SU-DHL-6 (cell line): Measurements from ENCODE around the gene RAPGEFL1.
"Not testable (repeated sequence)": the region's sequence is repeated elsewhere in the genome, so short reads cannot be mapped to it uniquely, and the experiment has no call there.

Experiments used
- H2AFZ ChIP-seq: fragments of 200-600 bp; sonication (generic); 2 replicates; pipeline ENCODE4 v1.6.1; 2014; ENCODE audit warnings: low read depth, mild to moderate bottlenecking, moderate library complexity, mixed read lengths, antibody characterized with exemption, low read length; ENCODE audit not compliant: severe bottlenecking
- H3F3A ChIP-seq: fragments of 200-600 bp; shearing (Covaris generic); 2 replicates; pipeline ENCODE4 v1.6.0; 2016; ENCODE audit warnings: antibody characterized with exemption, mild to moderate bottlenecking; ENCODE audit not compliant: insufficient read depth
- H3K27ac ChIP-seq: fragments of 200-600 bp; sonication (generic); 2 replicates; pipeline ENCODE4 v1.5.1; 2016; ENCODE audit warnings: low read depth, mild to moderate bottlenecking, low read length, moderate library complexity, mixed read lengths
- H3K27me3 ChIP-seq: fragments of 200-600 bp; sonication (generic), shearing (Covaris generic); 2 replicates; pipeline ENCODE4 v1.6.0; 2014; ENCODE audit warnings: mild to moderate bottlenecking, low read length
- H3K36me3 ChIP-seq: fragments of 200-600 bp; sonication (generic); 2 replicates; pipeline ENCODE4 v1.6.1; 2014; ENCODE audit warnings: mild to moderate bottlenecking, low read length, mixed read lengths
- H3K4me2 ChIP-seq: fragments of 300-600, 200-600 bp; shearing (Covaris generic), sonication (generic); 2 replicates; pipeline ENCODE4 v1.6.0; 2014; ENCODE audit warnings: low read length, low read depth, mild to moderate bottlenecking; ENCODE audit not compliant: poor library complexity, severe bottlenecking
- H3K4me3 ChIP-seq: fragments of 200-600 bp; sonication (generic); 2 replicates; pipeline ENCODE4 v1.5.1; 2014; ENCODE audit warnings: antibody characterized with exemption, low read length, mild to moderate bottlenecking, mixed read lengths; ENCODE audit not compliant: insufficient read depth, poor library complexity, severe bottlenecking
- H3K79me2 ChIP-seq: fragments of 200-600 bp; sonication (generic); 2 replicates; pipeline ENCODE4 v1.6.1; 2014; ENCODE audit warnings: mild to moderate bottlenecking, low read length, moderate library complexity; ENCODE audit not compliant: insufficient read depth
- H3K9ac ChIP-seq: fragments of 200-600 bp; sonication (generic); 2 replicates; pipeline ENCODE4 v1.7.0; 2014; ENCODE audit warnings: mild to moderate bottlenecking, low read length
- H3K9me2 ChIP-seq: fragments of 200-600 bp; sonication (generic); replicated peaks from 2 replicates; pipeline ENCODE4 v1.6.1; 2014; ENCODE audit warnings: low read length; ENCODE audit not compliant: insufficient read depth
- H3K9me3 ChIP-seq: fragments of 200-600 bp; sonication (generic); 2 replicates; pipeline ENCODE4 v1.6.1; 2014; ENCODE audit warnings: low read length, mixed read lengths; ENCODE audit not compliant: insufficient read depth
- H4K20me1 ChIP-seq: fragments of 200-600 bp; sonication (generic); 2 replicates; pipeline ENCODE4 v1.6.1; 2014; ENCODE audit warnings: low read depth, mild to moderate bottlenecking, antibody characterized with exemption, low read length, moderate library complexity, mixed read lengths
- CTCF ChIP-seq: fragments of 200-600 bp; sonication (generic); IDR thresholded peaks from one replicate; pipeline ENCODE4 v1.5.1; 2017; ENCODE audit warnings: antibody characterized with exemption, mild to moderate bottlenecking, low read length, moderate library complexity; ENCODE audit not compliant: insufficient read depth, poor library complexity, severe bottlenecking
- EZH2phosphoT487 ChIP-seq: fragments of 200-600 bp; sonication (generic), shearing (Covaris generic); conservative IDR thresholded peaks from 2 replicates; pipeline ENCODE4 v1.6.1; 2018; ENCODE audit warnings: mild to moderate bottlenecking, antibody characterized with exemption, low read length, moderate library complexity, mixed read lengths

RAPGEFL1 gene

GRCh38 chr17:40224718-40225550, 47.7 kb downstream of the RAPGEFL1 start:
- no peak overlapping the region for H3K9ac ChIP-seq
- H3K4me2 ChIP-seq: no peak overlapping the region
- H3K79me2 ChIP-seq: peaks cover 67% of the 10 kb centered on the region
- no peak overlapping the region for H2AFZ ChIP-seq
- no peak overlapping the region for H3K27ac ChIP-seq
- no peaks in the 10 kb centered on the region for H4K20me1 ChIP-seq
- H3K9me2 ChIP-seq: no peaks in the 10 kb centered on the region
- no peaks in the 10 kb centered on the region for H3K27me3 ChIP-seq
- H3K4me3 ChIP-seq: no peak overlapping the region
- H3K36me3 ChIP-seq: no peaks in the 10 kb centered on the region
- TF ChIP-seq EZH2phosphoT487 (no peak), CTCF (no peak)
- H3F3A ChIP-seq: no peaks in the 10 kb centered on the region
- H3K9me3 ChIP-seq: no peaks in the 10 kb centered on the region

GRCh38 chr17:40229146-40229545, 51.9 kb downstream of the RAPGEFL1 start:
- H2AFZ ChIP-seq, H3K9ac ChIP-seq, H3F3A ChIP-seq, H3K4me3 ChIP-seq, H3K27ac ChIP-seq, H3K27me3 ChIP-seq, H3K4me2 ChIP-seq, H3K9me2 ChIP-seq, H3K36me3 ChIP-seq, H3K9me3 ChIP-seq, H4K20me1 ChIP-seq: not testable (repeated sequence)
- peaks cover 47% of the 10 kb centered on the region for H3K79me2 ChIP-seq

GRCh38 chr17:40230670-40231069, 53.4 kb downstream of the RAPGEFL1 start:
- no peak for TF ChIP-seq EZH2phosphoT487
- no peak for TF ChIP-seq CTCF
- Histone ChIP-seq H3K4me2 (no peak overlapping the region), H3K9me3 (no peaks in the 10 kb centered on the region), H3K4me3 (no peak overlapping the region), H3K9me2 (no peaks in the 10 kb centered on the region), H3K36me3 (peaks cover 8% of the 10 kb centered on the region; the same call in 1 of the 2 replicates), H3K79me2 (peaks cover 32% of the 10 kb centered on the region), H3K9ac (no peak overlapping the region), H3K27ac (no peak overlapping the region), H4K20me1 (no peaks in the 10 kb centered on the region), H2AFZ (no peak overlapping the region), H3F3A (no peaks in the 10 kb centered on the region), H3K27me3 (no peaks in the 10 kb centered on the region)

GRCh38 chr17:40231928-40232327, 54.7 kb downstream of the RAPGEFL1 start:
- not testable (repeated sequence) for H3K9me3 ChIP-seq, H4K20me1 ChIP-seq
- H3K79me2 ChIP-seq: peaks cover 27% of the 10 kb centered on the region

More at GRCh38 chr17:40231928-40232327, 54.7 kb downstream of the RAPGEFL1 start:
- not testable (repeated sequence) for H3K9ac ChIP-seq, H3K4me3 ChIP-seq, H3F3A ChIP-seq, H3K4me2 ChIP-seq, H3K27me3 ChIP-seq, H3K9me2 ChIP-seq, H2AFZ ChIP-seq, H3K27ac ChIP-seq, H3K36me3 ChIP-seq
